ENCODE measurements around the gene TPM1. TPM values are rescaled to one million over a fixed set of nuclear protein-coding genes. Genes with fewer than 3 reads are reported as not detected.

The TPM1 gene
- total RNA-seq, 1 donor from 2014 or later = 67.5 TPM

- H3K27ac Mint-ChIP-seq (ENCODE audit: unreplicated experiment) = no peak overlapping the region
- peaks cover 5% of the 10 kb centered on the region for H3K9me3 Mint-ChIP-seq
- no peaks in the 10 kb centered on the region for H3K36me3 Mint-ChIP-seq (ENCODE audit: low read depth)
- H3K27me3 Mint-ChIP-seq (ENCODE audit: low read depth) = no peaks in the 10 kb centered on the region
- no peak overlapping the region for H3K4me3 Mint-ChIP-seq
- H3K4me1 Mint-ChIP-seq = peaks cover 9% of the 10 kb centered on the region
- TF ChIP-seq CTCF (conservative IDR thresholded peaks at IDR 0.05) = no peak
- DNase-seq (ENCODE audit: low read depth, low spot score) = no peak
Observed at GRCh38 chr15:63029676-63030075, 12.9 kb upstream of the TPM1 start.

- Mint-ChIP-seq H3K36me3 (ENCODE audit: low read depth) (no peaks in the 10 kb centered on the region), H3K27me3 (ENCODE audit: low read depth) (no peaks in the 10 kb centered on the region), H3K9me3 (peaks cover 5% of the 10 kb centered on the region), H3K27ac (ENCODE audit: unreplicated experiment) (no peak overlapping the region), H3K4me1 (peaks cover 9% of the 10 kb centered on the region), H3K4me3 (no peak overlapping the region)
- TF ChIP-seq CTCF (conservative IDR thresholded peaks at IDR 0.05) = no peak
- DNase-seq (ENCODE audit: low read depth, low spot score) = no peak
Observed at GRCh38 chr15:63030101-63030551, 12.4 kb upstream of the TPM1 start.

GRCh38 chr15:63034578-63034977 is 8.0 kb upstream of the TPM1 start:
- H3K4me1 Mint-ChIP-seq = peaks cover 9% of the 10 kb centered on the region
- H3K27ac Mint-ChIP-seq (ENCODE audit: unreplicated experiment) = no peak overlapping the region
- no peak for TF ChIP-seq CTCF (conservative IDR thresholded peaks at IDR 0.05)
- DNase-seq (ENCODE audit: low read depth, low spot score) = no peak
- no peaks in the 10 kb centered on the region for H3K9me3 Mint-ChIP-seq
- H3K4me3 Mint-ChIP-seq = no peak overlapping the region
- no peaks in the 10 kb centered on the region for H3K36me3 Mint-ChIP-seq (ENCODE audit: low read depth)
- peaks cover 9% of the 10 kb centered on the region for H3K27me3 Mint-ChIP-seq (ENCODE audit: low read depth)

- no peak for TF ChIP-seq CTCF (conservative IDR thresholded peaks at IDR 0.05)
- Mint-ChIP-seq H3K4me3 (no peak overlapping the region), H3K27me3 (ENCODE audit: low read depth) (peaks cover 16% of the 10 kb centered on the region), H3K36me3 (ENCODE audit: low read depth) (no peaks in the 10 kb centered on the region), H3K4me1 (peaks cover 9% of the 10 kb centered on the region), H3K27ac (ENCODE audit: unreplicated experiment) (no peak overlapping the region), H3K9me3 (no peaks in the 10 kb centered on the region)
- no peak for DNase-seq (ENCODE audit: low read depth, low spot score)
Observed at GRCh38 chr15:63035253-63035652, 7.3 kb upstream of the TPM1 start.

- Mint-ChIP-seq H3K27ac (ENCODE audit: unreplicated experiment) (no peak overlapping the region), H3K4me1 (peaks cover 9% of the 10 kb centered on the region), H3K27me3 (ENCODE audit: low read depth) (peaks cover 23% of the 10 kb centered on the region), H3K36me3 (ENCODE audit: low read depth) (no peaks in the 10 kb centered on the region), H3K9me3 (no peaks in the 10 kb centered on the region), H3K4me3 (no peak overlapping the region)
- no peak for TF ChIP-seq CTCF (conservative IDR thresholded peaks at IDR 0.05)
- no peak for DNase-seq (ENCODE audit: low read depth, low spot score)
Observed at GRCh38 chr15:63035977-63036376, 6.6 kb upstream of the TPM1 start.
